GM12891 (cell line): ENCODE measurements around the gene KCNK2.

Source experiments
- DNase-seq: peaks from one replicate; pipeline ENCODE4 v3.0.0; 2011; ENCODE audit warnings: low spot score; ENCODE audit not compliant: insufficient read length
- FAIRE-seq: peaks from 2 replicates; lab custom pipeline; 2011; peaks lifted over from hg19 to GRCh38; lab: Jason Lieb, UNC
- PAX5 ChIP-seq: IDR thresholded peaks from 2 replicates; pipeline ENCODE4 v1.6.1; 2011; ENCODE audit warnings: low read length, moderate library complexity, mild to moderate bottlenecking; ENCODE audit not compliant: insufficient read depth, severe bottlenecking
- POLR2A ChIP-seq: IDR thresholded peaks from 2 replicates; pipeline ENCODE4 v1.6.1; 2011; ENCODE audit warnings: low read depth, low read length, control low read depth
- POLR2AphosphoS5 ChIP-seq: IDR thresholded peaks from 2 replicates; pipeline ENCODE4 v1.6.1; 2011; ENCODE audit warnings: low read depth, low read length, control low read depth
- POU2F2 ChIP-seq: IDR thresholded peaks from 2 replicates; pipeline ENCODE4 v1.6.1; 2011; ENCODE audit warnings: low read depth, mild to moderate bottlenecking, control low read depth, low read length, moderate library complexity
- SPI1 ChIP-seq: IDR thresholded peaks from 2 replicates; pipeline ENCODE4 v1.6.1; 2011; ENCODE audit warnings: low read depth, low read length, control low read depth
- TAF1 ChIP-seq: IDR thresholded peaks from 2 replicates; pipeline ENCODE4 v1.6.1; 2011; ENCODE audit warnings: low read depth, low read length, control low read depth

The KCNK2 gene

GRCh38 chr1:215273838-215274516 is 191.4 kb downstream of the KCNK2 start:
- DNase-seq: no peak
- no peak for FAIRE-seq
- TF ChIP-seq POU2F2 (no peak), TAF1 (no peak), POLR2A (no peak), POLR2AphosphoS5 (no peak), PAX5 (no peak), SPI1 (no peak)

- TF ChIP-seq TAF1 (no peak), POU2F2 (no peak), POLR2AphosphoS5 (no peak), POLR2A (no peak), PAX5 (no peak), SPI1 (no peak)
- no peak for DNase-seq
- no peak for FAIRE-seq
Observed at GRCh38 chr1:215276582-215276981, 194.0 kb downstream of the KCNK2 start.

GRCh38 chr1:215277532-215277931 is 195.0 kb downstream of the KCNK2 start:
- DNase-seq (no peak), FAIRE-seq (no peak)
- TF ChIP-seq POU2F2 (no peak), TAF1 (no peak), PAX5 (no peak), POLR2AphosphoS5 (no peak), SPI1 (no peak), POLR2A (no peak)

DNA sequence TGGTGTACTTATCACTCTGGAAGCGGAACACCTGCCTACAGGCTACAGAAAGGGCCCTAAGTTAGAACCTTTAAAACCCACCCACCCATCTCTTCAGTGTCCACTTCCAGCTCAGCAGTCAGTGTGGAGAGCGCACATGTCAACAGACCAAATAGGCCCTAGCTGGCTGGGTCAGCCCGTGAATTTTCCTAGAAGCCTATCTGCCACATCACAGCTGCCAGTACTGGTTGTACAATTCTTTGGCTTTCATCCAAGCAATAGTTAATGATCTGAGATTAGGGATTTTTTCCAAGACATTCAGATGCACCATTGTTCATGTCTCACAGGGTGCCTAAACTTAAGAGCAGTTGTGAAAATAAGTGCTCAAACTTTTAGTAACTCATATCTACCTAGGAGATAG is 197.1 kb downstream of the KCNK2 start:
- TF ChIP-seq POU2F2 (no peak), SPI1 (no peak), POLR2AphosphoS5 (no peak), TAF1 (no peak), PAX5 (no peak), POLR2A (no peak)
- DNase-seq: no peak
- no peak for FAIRE-seq

DNA sequence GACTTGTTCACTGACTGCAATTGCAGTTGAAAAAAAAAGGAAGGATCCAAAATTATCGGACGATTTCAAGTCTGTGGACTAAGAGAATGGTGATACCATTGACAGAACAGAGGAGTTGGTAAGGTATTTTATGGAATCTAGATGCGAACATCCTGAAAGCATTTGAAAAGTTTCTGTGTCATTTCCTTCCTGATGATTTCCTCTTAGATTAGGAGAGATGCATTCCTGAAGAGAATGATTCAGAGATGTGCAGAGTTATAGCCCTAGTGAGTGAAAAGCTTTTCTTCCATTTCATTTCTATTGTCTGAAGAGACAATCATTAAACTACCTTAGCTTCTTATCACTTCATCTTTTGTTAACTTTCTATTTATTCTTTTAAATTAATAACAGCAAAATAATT is 200.0 kb downstream of the KCNK2 start:
- no peak for TF ChIP-seq POU2F2
- no peak for TF ChIP-seq PAX5
- no peak for FAIRE-seq
- DNase-seq: no peak

DNA sequence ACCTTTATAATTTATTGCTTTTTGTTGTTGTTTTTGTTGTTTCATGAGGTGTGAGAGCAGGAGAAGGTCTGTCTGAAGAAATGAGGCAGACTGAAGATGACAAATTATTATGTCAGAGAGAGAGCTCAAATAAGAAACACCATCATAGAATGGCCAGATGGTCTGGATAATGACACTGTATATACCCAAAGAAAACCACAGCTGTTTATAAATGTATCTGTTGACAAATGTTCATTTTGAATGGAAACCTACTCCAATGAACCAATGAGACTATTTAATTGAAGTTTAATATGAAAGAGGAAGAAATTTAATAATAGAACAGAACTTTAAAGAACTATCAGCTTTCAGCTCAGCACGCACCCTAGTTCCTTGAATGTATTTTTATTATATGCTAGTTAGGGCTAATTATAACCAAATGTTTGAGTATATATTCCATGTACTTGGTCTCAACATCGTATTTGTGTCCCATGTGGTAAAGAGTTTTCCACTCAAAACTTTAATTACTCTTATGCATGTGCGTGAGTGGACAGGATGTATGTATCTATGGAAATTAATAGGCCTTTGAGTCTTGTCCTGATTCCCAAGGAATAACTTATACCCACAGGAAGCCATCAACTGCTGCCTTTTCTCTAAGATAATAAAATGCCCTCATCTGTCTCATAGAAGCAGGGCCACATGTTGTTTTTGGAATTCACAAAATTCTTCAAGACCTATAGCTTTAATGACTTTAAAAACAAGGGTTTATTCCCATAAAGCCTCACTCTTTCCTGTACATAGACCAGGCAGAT is 202.7 kb downstream of the KCNK2 start:
- DNase-seq (no peak), FAIRE-seq (no peak)
- TF ChIP-seq POU2F2: no peak
- TF ChIP-seq POLR2A: no peak
- TF ChIP-seq SPI1: no peak
- TF ChIP-seq TAF1: no peak
- TF ChIP-seq POLR2AphosphoS5: no peak
- TF ChIP-seq PAX5: no peak
